ENCODE results near the gene POLR2H. TPM values are rescaled to one million over a fixed set of nuclear protein-coding genes. Genes with fewer than 3 reads are reported as not detected.

Gene POLR2H
- total and polyA plus RNA-seq, 2 donors from 2014 or later: 82.0 to 157 TPM

DNA sequence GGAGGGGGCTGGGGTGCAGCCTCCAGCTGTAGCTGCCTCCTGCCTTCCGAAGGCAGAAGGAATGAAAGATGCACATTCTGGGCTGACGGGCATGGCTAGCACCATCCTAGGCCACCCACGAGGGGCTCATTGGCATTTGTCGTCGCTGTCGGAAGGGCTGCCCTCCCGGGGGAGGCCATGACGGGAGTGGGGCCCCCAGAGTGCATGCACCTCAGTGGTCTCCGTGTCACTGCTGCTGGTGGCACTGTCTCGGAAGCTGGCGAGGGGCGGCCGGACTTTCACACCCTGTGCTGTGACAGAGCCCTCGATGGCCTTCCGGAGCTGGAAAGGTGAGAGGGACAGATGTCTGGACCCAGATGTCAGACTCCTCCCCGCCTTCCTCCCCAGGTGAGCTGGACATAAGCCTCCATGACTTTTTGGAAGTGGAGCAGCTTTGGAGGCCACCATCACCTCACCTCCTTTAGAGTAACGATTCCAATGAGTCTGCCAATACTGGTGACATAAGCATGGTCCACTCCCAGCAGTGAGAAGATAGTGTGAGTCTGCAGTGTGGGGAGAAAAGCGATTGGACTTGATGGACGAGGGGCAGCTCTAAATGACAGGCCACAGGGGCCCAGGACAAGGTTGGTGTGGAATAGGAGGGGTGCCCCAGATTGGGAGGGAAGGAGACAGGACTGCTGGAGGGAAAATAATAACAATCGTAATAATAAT, 14.9 kb upstream of the POLR2H start:
- no peaks in the 10 kb centered on the region for H3K9me3 ChIP-seq (ENCODE audit: control insufficient read depth in 2 of 3, insufficient read depth in 1 of 3, low read length in 3 of 3)
- no peak overlapping the region for H3K27ac ChIP-seq (ENCODE audit: low read depth in 2 of 2, low read length in 2 of 2)
- no peaks in the 10 kb centered on the region for H3K27me3 ChIP-seq (ENCODE audit: control insufficient read depth, insufficient read depth, low read length)
- intact Hi-C loops (cut with DNase I): no loop called here
- TF ChIP-seq, protein P1, sequence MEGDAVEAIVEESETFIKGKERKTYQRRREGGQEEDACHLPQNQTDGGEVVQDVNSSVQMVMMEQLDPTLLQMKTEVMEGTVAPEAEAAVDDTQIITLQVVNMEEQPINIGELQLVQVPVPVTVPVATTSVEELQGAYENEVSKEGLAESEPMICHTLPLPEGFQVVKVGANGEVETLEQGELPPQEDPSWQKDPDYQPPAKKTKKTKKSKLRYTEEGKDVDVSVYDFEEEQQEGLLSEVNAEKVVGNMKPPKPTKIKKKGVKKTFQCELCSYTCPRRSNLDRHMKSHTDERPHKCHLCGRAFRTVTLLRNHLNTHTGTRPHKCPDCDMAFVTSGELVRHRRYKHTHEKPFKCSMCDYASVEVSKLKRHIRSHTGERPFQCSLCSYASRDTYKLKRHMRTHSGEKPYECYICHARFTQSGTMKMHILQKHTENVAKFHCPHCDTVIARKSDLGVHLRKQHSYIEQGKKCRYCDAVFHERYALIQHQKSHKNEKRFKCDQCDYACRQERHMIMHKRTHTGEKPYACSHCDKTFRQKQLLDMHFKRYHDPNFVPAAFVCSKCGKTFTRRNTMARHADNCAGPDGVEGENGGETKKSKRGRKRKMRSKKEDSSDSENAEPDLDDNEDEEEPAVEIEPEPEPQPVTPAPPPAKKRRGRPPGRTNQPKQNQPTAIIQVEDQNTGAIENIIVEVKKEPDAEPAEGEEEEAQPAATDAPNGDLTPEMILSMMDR (IDR thresholded peaks at IDR 0.05; ENCODE audit: borderline replicate concordance, extremely low read depth, insufficient read depth): no peak
- DNase-seq (peak in 1 of 5 donors; percentile 72), FAIRE-seq (no peak)
- H3K4me3 ChIP-seq (ENCODE audit: low read length in 3 of 3): no peak overlapping the region
- H3K36me3 ChIP-seq (ENCODE audit: control insufficient read depth in 2 of 3, insufficient read depth in 3 of 3, low read length in 3 of 3): peaks cover 2 to 6% (median 6%) of the 10 kb centered on the region in 3 donors
- H3K4me1 ChIP-seq (ENCODE audit: control insufficient read depth in 2 of 3, insufficient read depth in 2 of 3, low read depth in 1 of 3, low read length in 3 of 3): peaks cover 0 to 8% (median 4%) of the 10 kb centered on the region in 3 donors
- H3K9ac ChIP-seq (ENCODE audit: low read length in 3 of 3): no peak overlapping the region

DNA sequence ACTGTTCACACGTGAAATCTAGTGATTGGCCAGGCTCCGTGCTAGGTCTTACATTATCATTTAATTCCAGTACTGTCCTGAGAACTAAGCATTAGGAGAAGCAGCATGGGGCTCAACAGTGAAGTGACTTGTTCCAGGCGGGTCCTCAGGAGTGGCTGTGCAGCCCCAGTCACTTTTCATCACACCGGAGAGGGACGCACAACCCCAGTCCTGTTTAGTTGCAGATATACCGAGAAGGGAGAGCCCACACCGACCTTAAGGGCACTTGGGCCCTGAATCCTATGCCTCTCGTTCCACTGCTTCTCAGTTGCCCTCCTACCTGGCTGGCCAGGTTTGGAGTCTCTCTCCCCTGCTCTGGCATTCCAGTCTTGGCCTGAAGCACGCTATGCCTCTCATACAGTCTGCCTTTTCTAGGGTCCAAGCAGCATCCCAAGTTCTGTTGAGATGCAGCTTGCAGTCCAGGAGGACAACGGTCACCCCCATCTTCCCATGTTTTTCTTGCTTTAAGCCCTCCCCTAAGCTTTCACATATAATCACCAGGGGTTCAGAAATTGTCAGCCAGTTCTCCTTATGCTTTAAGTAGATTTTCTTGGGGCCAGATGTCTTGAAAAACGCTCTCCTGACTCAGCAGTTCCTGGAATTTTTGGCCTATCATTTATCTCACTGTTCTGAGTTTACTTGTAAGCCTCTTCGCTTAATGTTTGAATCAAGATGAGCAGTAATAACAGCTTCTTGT, 14.0 kb upstream of the POLR2H start:
- Histone ChIP-seq H3K27ac (ENCODE audit: low read depth in 2 of 2, low read length in 2 of 2) (no peak overlapping the region), H3K9ac (ENCODE audit: low read length in 3 of 3) (no peak overlapping the region), H3K9me3 (ENCODE audit: control insufficient read depth in 2 of 3, insufficient read depth in 1 of 3, low read length in 3 of 3) (no peaks in the 10 kb centered on the region), H3K36me3 (ENCODE audit: control insufficient read depth in 2 of 3, insufficient read depth in 3 of 3, low read length in 3 of 3) (peaks cover 1 to 5% (median 4%) of the 10 kb centered on the region in 3 donors), H3K4me1 (ENCODE audit: control insufficient read depth in 2 of 3, insufficient read depth in 2 of 3, low read depth in 1 of 3, low read length in 3 of 3) (peaks cover 0 to 8% (median 4%) of the 10 kb centered on the region in 3 donors), H3K27me3 (ENCODE audit: control insufficient read depth, insufficient read depth, low read length) (no peaks in the 10 kb centered on the region), H3K4me3 (ENCODE audit: low read length in 3 of 3) (no peak overlapping the region)
- FAIRE-seq (no peak), DNase-seq (no peak)
- intact Hi-C loops (cut with DNase I): no loop called here
- TF ChIP-seq, protein P1 (IDR thresholded peaks at IDR 0.05; ENCODE audit: borderline replicate concordance, extremely low read depth, insufficient read depth): no peak

DNA sequence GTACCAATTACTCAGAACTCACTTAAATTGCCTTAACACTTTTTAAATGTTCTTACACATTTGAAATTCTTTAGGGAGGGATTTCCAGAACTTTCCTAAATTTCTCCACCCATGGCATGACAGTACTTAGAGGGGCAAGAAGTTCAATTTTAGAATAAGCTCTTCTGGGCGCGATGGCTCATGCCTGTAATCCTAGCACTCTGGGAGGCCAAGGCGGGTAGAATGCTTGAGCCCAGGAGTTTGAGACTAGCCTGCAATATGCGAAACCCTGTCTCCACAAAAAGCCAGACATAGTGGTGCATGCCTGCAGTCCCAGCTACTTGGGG, 13.5 kb upstream of the POLR2H start:
- Histone ChIP-seq H3K27me3 (ENCODE audit: control insufficient read depth, insufficient read depth, low read length) (no peaks in the 10 kb centered on the region), H3K27ac (ENCODE audit: low read depth in 2 of 2, low read length in 2 of 2) (no peak overlapping the region), H3K9me3 (ENCODE audit: control insufficient read depth in 2 of 3, insufficient read depth in 1 of 3, low read length in 3 of 3) (no peaks in the 10 kb centered on the region), H3K4me3 (ENCODE audit: low read length in 3 of 3) (no peak overlapping the region), H3K9ac (ENCODE audit: low read length in 3 of 3) (no peak overlapping the region), H3K4me1 (ENCODE audit: control insufficient read depth in 2 of 3, insufficient read depth in 2 of 3, low read depth in 1 of 3, low read length in 3 of 3) (peaks cover 0 to 8% (median 4%) of the 10 kb centered on the region in 3 donors), H3K36me3 (ENCODE audit: control insufficient read depth in 2 of 3, insufficient read depth in 3 of 3, low read length in 3 of 3) (no peaks in the 10 kb centered on the region)
- TF ChIP-seq, protein P1 (IDR thresholded peaks at IDR 0.05; ENCODE audit: borderline replicate concordance, extremely low read depth, insufficient read depth): no peak
- intact Hi-C loops (cut with DNase I): no loop called here
- FAIRE-seq (no peak), DNase-seq (no peak)

Measured in kidney (tissue), 14 donors.